Transverse colon (tissue), 4 donors: ENCODE data around the gene KRTAP12-1. TPM values are rescaled to one million over a fixed set of nuclear protein-coding genes. Genes with fewer than 3 reads are reported as not detected.

Experiments
- DNase-seq: peaks from one replicate; pipeline ENCODE4 v3.0.0-alpha.2; 2019
- H3K27ac ChIP-seq, 4 donors: fragments of 200-600 bp; sonication (generic); 2 replicates each; pipeline ENCODE4 v1.5.1; 2016 to 2018; ENCODE audit warnings: inconsistent platforms in 4 of 4
- H3K27me3 ChIP-seq: fragments of 200-600 bp; sonication (generic); 2 replicates; pipeline ENCODE4 v1.5.1; 2017; ENCODE audit warnings: inconsistent platforms
- H3K36me3 ChIP-seq, 4 donors: fragments of 200-600 bp; sonication (generic); 2 replicates each; pipeline ENCODE4 v1.5.1; 2017 to 2019; ENCODE audit warnings: inconsistent platforms in 4 of 4
- H3K4me1 ChIP-seq, 4 donors: fragments of 200-600 bp; sonication (generic); 2 replicates each; pipeline ENCODE4 v1.5.1; 2017 to 2020; ENCODE audit warnings: inconsistent platforms in 4 of 4
- H3K4me3 ChIP-seq, 4 donors: fragments of 200-600 bp; sonication (generic); 1 replicate in 1 of 4; 2 replicates in 3 of 4; pipeline versions ENCODE4 v1.5.1 to v1.6.1; 2017 to 2019; ENCODE audit warnings: inconsistent platforms in 4 of 4
- H3K9me3 ChIP-seq, 2 donors: fragments of 200-600 bp; sonication (generic); 2 replicates each; pipeline ENCODE4 v1.5.1; 2017 to 2019; ENCODE audit warnings: inconsistent platforms in 2 of 2
- CTCF ChIP-seq, 5 experiments: fragments of 200-600 bp in 3 of 5; fragments of 450-650 bp in 2 of 5; sonication (generic) in 3 of 5; IDR thresholded peaks; 1 replicate in 2 of 5; 2 replicates in 3 of 5; pipeline ENCODE4 v1.5.1; 2016 to 2017; ENCODE audit warnings: antibody characterized with exemption in 5 of 5, inconsistent platforms in 3 of 5, mild to moderate bottlenecking in 2 of 5, moderate library complexity in 1 of 5
- EP300 ChIP-seq: sonication (generic); formaldehyde crosslinking; IDR thresholded peaks from one replicate; pipeline ENCODE4 v1.6.1; 2017; ENCODE audit warnings: antibody characterized with exemption, low read depth
- POLR2A ChIP-seq: fragments of 450-650 bp; IDR thresholded peaks from one replicate; pipeline ENCODE4 v1.6.1; 2016; ENCODE audit warnings: antibody characterized with exemption, mild to moderate bottlenecking, moderate library complexity
- POLR2AphosphoS5 ChIP-seq, 3 donors: sonication (generic); formaldehyde crosslinking; IDR thresholded peaks; one replicate each; pipeline ENCODE4 v1.6.1; 2016; ENCODE audit warnings: antibody characterized with exemption in 3 of 3
- WGBS, 2 donors: methylation state at CpG; one replicate each; pipeline ENCODE4 v1.1.5; 2018; ENCODE audit warnings: low coverage in 1 of 2; 5-methylcytosine and 5-hydroxymethylcytosine counted together
- in situ Hi-C, 4 donors: fragments of 200-750 bp; cut with MboI; loops; one replicate each; pipeline versions ENCODE4 v1.15.0 to v1.15.1; 2017; ENCODE audit warnings: low sequenced_read_pairs in 3 of 4, low pct_ligation_motif_present in 1 of 4, low pct_unique_long_range_greater_than_20kb in 1 of 4
- intact Hi-C: fragments of 100-400 bp; cut with DNase I; formaldehyde crosslinking; loops from one replicate; pipeline ENCODE4 v1.15.1; 2023; ENCODE audit warnings: low total_unique reads
- small RNA-seq, 4 donors: library from RNA; depleted of rRNA; stranded (forward); fragments of <200 nt; gene quantifications; one replicate each; pipeline ENCODE3, GENCODE V24; 2016
- total RNA-seq, 4 donors: library from RNA; depleted of rRNA; stranded (reverse); fragments of >200 nt; gene quantifications; one replicate each; pipeline ENCODE4 v1.1.0, GENCODE V29; 2016

KRTAP12-1 gene
- total RNA-seq, 4 donors from 2014 or later = not detected

GRCh38 chr21:44637018-44637850 is 44.7 kb downstream of the KRTAP12-1 start, which contains the start of gene KRTAP10-10:
TSS of gene KRTAP10-10 (plus strand) at chr21:44637356. CDS start at chr21:44637418, 62 bp downstream.
- no peak for DNase-seq
- in situ Hi-C loops = no loop called here
- H3K27me3 ChIP-seq = peaks cover 10% of the 10 kb centered on the region

GRCh38 chr21:44636209-44637017 is 45.5 kb downstream of the KRTAP12-1 start:
- no peaks in the 10 kb centered on the region for H3K36me3 ChIP-seq
- no peak for DNase-seq
- peaks cover 4 to 18% of the 10 kb centered on the region in 2 donors for H3K9me3 ChIP-seq
- H3K4me3 ChIP-seq = no peak overlapping the region
- H3K27ac ChIP-seq = no peak overlapping the region
- TF ChIP-seq CTCF (IDR thresholded peaks at IDR 0.05) (no peak), POLR2AphosphoS5 (IDR thresholded peaks at IDR 0.05) (no peak), POLR2A (no peak), EP300 (no peak)
- intact Hi-C loops = no loop called here
- no peaks in the 10 kb centered on the region for H3K4me1 ChIP-seq
- H3K27me3 ChIP-seq = peaks cover 10% of the 10 kb centered on the region
- in situ Hi-C loops = no loop called here
- WGBS, 2 donors = 80 to 85% methylated on average over 2 to 15 of the region's 15 CpGs

More at GRCh38 chr21:44637018-44637850, 44.7 kb downstream of the KRTAP12-1 start, which contains the start of gene KRTAP10-10:
- peaks cover 1 to 9% of the 10 kb centered on the region in 2 donors for H3K9me3 ChIP-seq
- intact Hi-C loops = no loop called here
- H3K4me1 ChIP-seq = no peaks in the 10 kb centered on the region
- H3K27ac ChIP-seq = no peak within 1 kb of the TSS
- 58% methylated on average over 19 of the region's 21 CpGs; no CpG with 5 or more reads in 1 of the 2 donors for WGBS, 2 donors
- TF ChIP-seq CTCF (IDR thresholded peaks at IDR 0.05) (no peak), POLR2AphosphoS5 (IDR thresholded peaks at IDR 0.05) (no peak), EP300 (no peak), POLR2A (no peak)
- no peaks in the 10 kb centered on the region for H3K36me3 ChIP-seq
- H3K4me3 ChIP-seq = no peak within 1 kb of the TSS

- in situ Hi-C loops (no loop called here), intact Hi-C loops (no loop called here)
- H3K9me3 ChIP-seq = peaks cover 4 to 18% of the 10 kb centered on the region in 2 donors
- H3K4me1 ChIP-seq = no peaks in the 10 kb centered on the region
- 83 to 86% methylated on average over 1 of the region's 1 CpG for WGBS, 2 donors
- no peak overlapping the region for H3K4me3 ChIP-seq
- no peak for DNase-seq
- no peak for TF ChIP-seq POLR2AphosphoS5 (IDR thresholded peaks at IDR 0.05)
- no peak for TF ChIP-seq POLR2A
- TF ChIP-seq EP300 = no peak
- no peak for TF ChIP-seq CTCF (IDR thresholded peaks at IDR 0.05)
- no peak overlapping the region for H3K27ac ChIP-seq
- peaks cover 11% of the 10 kb centered on the region for H3K27me3 ChIP-seq
- no peaks in the 10 kb centered on the region for H3K36me3 ChIP-seq
Measured at GRCh38 chr21:44632067-44632466, 49.9 kb downstream of the KRTAP12-1 start.

Small RNAs within 50 kb of the gene (small RNA-seq; reads per million reads assigned to genes)
- gene KRTAP12-6P = 0 reads per million in 4 donors

Other genes starting within 250 kb of the KRTAP12-1 start
- gene LRRC3, start 226.7 kb downstream of the KRTAP12-1 start, total RNA-seq = 1 to 10 TPM; 4.4 to 6.7 (median 5.1) TPM
- gene KRTAP10-1, start 142.0 kb downstream of the KRTAP12-1 start, total RNA-seq = not detected
- not detected for gene KRTAP10-2, start 130.7 kb downstream of the KRTAP12-1 start, total RNA-seq
- not detected for gene KRTAP10-3, start 123.4 kb downstream of the KRTAP12-1 start, total RNA-seq
- not detected for gene KRTAP10-4, start 108.4 kb downstream of the KRTAP12-1 start, total RNA-seq
- gene KRTAP10-5, start 101.6 kb downstream of the KRTAP12-1 start, total RNA-seq = not detected
- gene KRTAP10-6, start 89.7 kb downstream of the KRTAP12-1 start, total RNA-seq = not detected
- gene KRTAP10-7, start 81.6 kb downstream of the KRTAP12-1 start, total RNA-seq = not detected
- gene KRTAP10-8, start 70.1 kb downstream of the KRTAP12-1 start, total RNA-seq = not detected
- gene KRTAP10-9, start 55.1 kb downstream of the KRTAP12-1 start, total RNA-seq = not detected
- gene KRTAP10-10, start 44.8 kb downstream of the KRTAP12-1 start, total RNA-seq = not detected
- gene KRTAP10-11, start 35.7 kb downstream of the KRTAP12-1 start, total RNA-seq = not detected
- gene KRTAP12-4, start 27.5 kb downstream of the KRTAP12-1 start, total RNA-seq = not detected
- gene KRTAP12-3, start 24.2 kb downstream of the KRTAP12-1 start, total RNA-seq = not detected
- not detected for gene KRTAP12-2, start 15.2 kb downstream of the KRTAP12-1 start, total RNA-seq
- not detected for gene KRTAP10-12, start 15.0 kb upstream of the KRTAP12-1 start, total RNA-seq
- gene TSPEAR, start 29.4 kb upstream of the KRTAP12-1 start, total RNA-seq = not detected
- 10 to 100 TPM; 40.8 to 78.0 (median 60.5) TPM for gene UBE2G2, start 119.7 kb upstream of the KRTAP12-1 start, total RNA-seq
- 10 to 100 TPM; 18.3 to 56.7 (median 38.1) TPM for gene SUMO3, start 135.9 kb upstream of the KRTAP12-1 start, total RNA-seq
- 100 to 1,000 TPM; 157 to 552 (median 288) TPM for gene PTTG1IP, start 191.5 kb upstream of the KRTAP12-1 start, total RNA-seq
- gene ITGB2, start 238.7 kb upstream of the KRTAP12-1 start, total RNA-seq = 10 to 100 TPM; 14.2 to 32.4 (median 24.9) TPM